Measurements from ENCODE around the gene PRR5. TPM values are rescaled to one million over a fixed set of nuclear protein-coding genes. Genes with fewer than 3 reads are reported as not detected.
A peak's percentile ranks its signal among the peaks of the same experiment; 100 is the strongest.
"Not testable (repeated sequence)": the region's sequence is repeated elsewhere in the genome, so short reads cannot be mapped to it uniquely, and the experiment has no call there.

Gene PRR5
- 6.3 and 14.0 TPM in 2 replicates for total RNA-seq

GRCh38 chr22:44701824-44702478 is at the start of gene PRR5:
PRR5 (plus strand) TSS chr22:44702204; CDS start chr22:44702475, 271 bp downstream.
- Histone ChIP-seq H3K36me3 (ENCODE audit: control insufficient read depth, insufficient read depth, low read length) (peaks cover 1% of the 10 kb centered on the region), H3K27me3 (ENCODE audit: control insufficient read depth, insufficient read depth, low read length) (peaks cover 2% of the 10 kb centered on the region), H3K4me3 (ENCODE audit: low read depth, low read length) (peak within 1 kb of the TSS; percentile 62)
- peak; percentile 25 for DNase-seq (ENCODE audit: low read depth)
- TF ChIP-seq, protein P1, sequence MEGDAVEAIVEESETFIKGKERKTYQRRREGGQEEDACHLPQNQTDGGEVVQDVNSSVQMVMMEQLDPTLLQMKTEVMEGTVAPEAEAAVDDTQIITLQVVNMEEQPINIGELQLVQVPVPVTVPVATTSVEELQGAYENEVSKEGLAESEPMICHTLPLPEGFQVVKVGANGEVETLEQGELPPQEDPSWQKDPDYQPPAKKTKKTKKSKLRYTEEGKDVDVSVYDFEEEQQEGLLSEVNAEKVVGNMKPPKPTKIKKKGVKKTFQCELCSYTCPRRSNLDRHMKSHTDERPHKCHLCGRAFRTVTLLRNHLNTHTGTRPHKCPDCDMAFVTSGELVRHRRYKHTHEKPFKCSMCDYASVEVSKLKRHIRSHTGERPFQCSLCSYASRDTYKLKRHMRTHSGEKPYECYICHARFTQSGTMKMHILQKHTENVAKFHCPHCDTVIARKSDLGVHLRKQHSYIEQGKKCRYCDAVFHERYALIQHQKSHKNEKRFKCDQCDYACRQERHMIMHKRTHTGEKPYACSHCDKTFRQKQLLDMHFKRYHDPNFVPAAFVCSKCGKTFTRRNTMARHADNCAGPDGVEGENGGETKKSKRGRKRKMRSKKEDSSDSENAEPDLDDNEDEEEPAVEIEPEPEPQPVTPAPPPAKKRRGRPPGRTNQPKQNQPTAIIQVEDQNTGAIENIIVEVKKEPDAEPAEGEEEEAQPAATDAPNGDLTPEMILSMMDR (IDR thresholded peaks at IDR 0.05; ENCODE audit: insufficient read depth, low read length, severe bottlenecking), result no peak
- no peak for FAIRE-seq

DNA sequence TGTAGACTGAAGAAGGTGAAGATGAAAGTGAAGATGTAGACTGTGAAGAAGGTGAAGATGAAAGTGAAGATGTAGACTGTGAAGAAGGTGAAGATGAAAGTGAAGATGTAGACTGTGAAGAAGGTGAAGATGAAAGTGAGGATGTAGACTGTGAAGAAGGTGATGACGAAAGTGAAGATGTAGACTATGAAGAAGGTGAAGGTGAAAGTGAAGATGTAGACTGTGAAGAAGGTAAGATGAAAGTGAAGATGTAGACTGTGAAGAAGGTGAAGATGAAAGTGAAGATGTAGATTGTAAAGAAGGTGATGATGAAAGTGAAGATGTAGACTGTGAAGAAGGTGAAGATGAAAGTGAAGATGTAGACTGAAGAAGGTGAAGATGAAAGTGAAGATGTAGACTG is 49.1 kb upstream of the PRR5 start:
- FAIRE-seq; H3K27me3 ChIP-seq (ENCODE audit: control insufficient read depth, insufficient read depth, low read length): not testable (repeated sequence)

DNA sequence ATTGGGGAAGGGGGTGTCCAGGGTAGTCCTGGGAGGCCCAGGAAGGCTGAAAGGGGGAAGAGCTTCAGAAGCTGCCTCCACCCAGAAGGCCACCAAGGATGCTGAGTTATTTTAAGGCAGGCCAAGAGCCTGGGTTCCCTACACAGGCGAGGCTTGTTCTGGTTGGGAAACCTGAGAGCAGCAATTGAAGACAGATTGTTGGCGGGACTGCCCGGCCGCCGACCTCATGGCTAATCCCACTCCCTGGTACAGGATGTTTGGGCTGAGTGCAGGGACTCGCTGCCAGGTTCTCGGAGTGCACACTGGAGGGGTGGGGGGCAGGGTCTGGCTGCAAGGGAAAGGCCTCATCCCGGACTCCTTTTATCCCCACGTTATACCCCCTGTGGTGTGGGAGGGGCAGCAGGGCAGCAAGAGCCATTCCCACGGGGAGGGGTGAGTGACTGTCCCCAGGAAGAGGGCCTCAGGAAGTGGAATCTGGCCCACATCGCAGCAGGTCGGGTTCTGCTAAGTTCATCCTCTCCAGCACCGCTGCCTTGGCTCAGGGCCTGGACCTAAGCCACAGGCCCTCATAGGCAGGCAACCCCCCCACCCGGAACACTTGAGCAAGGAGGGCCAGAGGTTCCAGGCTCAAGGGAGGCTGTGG is 43.6 kb upstream of the PRR5 start:
- DNase-seq (ENCODE audit: low read depth) (no peak), FAIRE-seq (no peak)
- Histone ChIP-seq H3K27me3 (ENCODE audit: control insufficient read depth, insufficient read depth, low read length) (no peaks in the 10 kb centered on the region), H3K36me3 (ENCODE audit: control insufficient read depth, insufficient read depth, low read length) (no peaks in the 10 kb centered on the region), H3K4me3 (ENCODE audit: low read depth, low read length) (no peak overlapping the region)
- TF ChIP-seq, protein P1 (IDR thresholded peaks at IDR 0.05; ENCODE audit: insufficient read depth, low read length, severe bottlenecking), result no peak

More for the DNA sequence above, 49.1 kb upstream of the PRR5 start:
- H3K4me3 ChIP-seq (ENCODE audit: low read depth, low read length); DNase-seq (ENCODE audit: low read depth); H3K36me3 ChIP-seq (ENCODE audit: control insufficient read depth, insufficient read depth, low read length): not testable (repeated sequence)

DNA sequence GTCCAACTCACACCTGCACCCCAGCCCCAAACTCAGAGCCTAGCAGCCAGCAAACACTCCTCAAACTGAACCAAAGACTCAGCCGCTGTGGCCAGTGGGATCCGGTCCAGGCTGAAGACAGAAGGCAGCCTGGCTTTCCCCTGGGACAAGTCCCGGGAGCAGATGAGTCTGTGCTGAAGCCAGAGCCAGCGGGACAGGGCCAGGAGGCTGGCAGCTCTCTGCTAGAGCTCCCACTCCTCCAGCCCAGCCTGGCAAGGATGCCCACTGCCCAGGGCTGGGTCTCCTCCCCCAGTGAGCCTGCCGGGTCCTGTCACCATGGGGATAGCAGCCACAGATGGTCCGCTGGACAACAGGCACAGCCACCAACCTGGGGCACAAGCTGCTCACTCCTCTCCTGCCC is 42.9 kb upstream of the PRR5 start:
- FAIRE-seq, result no peak
- H3K4me3 ChIP-seq (ENCODE audit: low read depth, low read length), result no peak overlapping the region
- TF ChIP-seq, protein P1 (IDR thresholded peaks at IDR 0.05; ENCODE audit: insufficient read depth, low read length, severe bottlenecking), result no peak
- no peaks in the 10 kb centered on the region for H3K36me3 ChIP-seq (ENCODE audit: control insufficient read depth, insufficient read depth, low read length)
- DNase-seq (ENCODE audit: low read depth), result no peak
- H3K27me3 ChIP-seq (ENCODE audit: control insufficient read depth, insufficient read depth, low read length), result no peaks in the 10 kb centered on the region

DNA sequence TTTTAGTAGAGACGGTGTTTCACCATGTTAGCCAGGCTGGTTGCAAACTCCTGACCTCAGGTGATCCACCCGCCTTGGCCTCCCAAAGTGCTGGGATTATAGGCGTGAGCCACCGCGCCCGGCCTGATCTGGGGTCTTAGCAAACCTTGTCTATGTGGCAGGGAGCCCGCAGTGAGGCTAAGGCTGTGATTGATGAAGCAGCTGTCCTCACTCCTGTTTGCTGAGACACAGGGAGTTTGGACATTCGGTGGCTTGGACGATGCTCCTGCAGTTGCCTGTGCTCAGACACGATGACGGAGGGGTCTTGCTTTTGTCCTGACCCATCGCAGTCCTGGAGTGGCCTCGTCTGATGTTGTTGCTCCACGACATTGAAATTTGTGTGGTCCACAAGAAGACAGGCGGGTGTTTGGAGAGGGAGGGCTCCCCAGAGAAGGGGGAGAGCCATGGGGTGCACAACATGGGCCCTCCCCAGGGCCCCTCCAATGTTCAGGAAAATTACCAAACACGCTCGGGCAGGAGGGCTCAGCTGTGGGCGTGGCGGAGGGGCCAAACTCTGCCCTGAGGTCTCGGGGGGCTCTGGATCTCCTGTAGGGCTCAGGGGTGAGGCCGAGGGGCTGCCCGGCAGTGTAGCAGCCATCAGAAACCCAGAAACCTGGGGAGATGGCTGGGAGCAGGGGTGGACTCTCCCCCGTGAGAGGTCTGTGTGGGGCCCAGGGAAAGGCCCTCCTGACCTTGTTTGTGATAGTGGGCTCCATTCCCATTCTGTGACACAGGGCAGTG is 41.8 kb upstream of the PRR5 start:
- no peaks in the 10 kb centered on the region for H3K27me3 ChIP-seq (ENCODE audit: control insufficient read depth, insufficient read depth, low read length)
- H3K4me3 ChIP-seq (ENCODE audit: low read depth, low read length), result no peak overlapping the region
- DNase-seq (ENCODE audit: low read depth) (no peak), FAIRE-seq (peak; percentile 18)
- TF ChIP-seq, protein P1 (IDR thresholded peaks at IDR 0.05; ENCODE audit: insufficient read depth, low read length, severe bottlenecking), result no peak
- H3K36me3 ChIP-seq (ENCODE audit: control insufficient read depth, insufficient read depth, low read length), result no peaks in the 10 kb centered on the region

DNA sequence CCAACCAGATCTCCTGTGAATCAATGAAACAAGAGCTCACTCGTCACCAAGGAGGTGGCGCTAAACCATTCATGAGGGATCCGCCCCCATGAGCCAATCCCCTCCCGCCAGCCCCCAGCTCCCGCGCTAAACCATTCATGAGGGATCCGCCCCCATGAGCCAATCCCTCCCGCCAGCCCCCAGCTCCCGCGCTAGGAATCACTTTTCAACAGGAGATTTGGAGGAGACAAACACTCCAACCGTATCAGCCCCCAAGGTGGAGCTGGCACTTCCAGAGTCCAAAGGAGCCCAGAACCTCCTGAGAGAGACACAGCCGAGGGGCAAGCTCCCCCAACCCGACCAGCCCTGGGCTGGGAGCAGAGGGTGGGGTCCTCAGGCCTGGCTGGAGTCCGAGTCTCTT is 40.9 kb upstream of the PRR5 start:
- FAIRE-seq, result no peak
- Histone ChIP-seq H3K36me3 (ENCODE audit: control insufficient read depth, insufficient read depth, low read length) (no peaks in the 10 kb centered on the region), H3K27me3 (ENCODE audit: control insufficient read depth, insufficient read depth, low read length) (no peaks in the 10 kb centered on the region), H3K4me3 (ENCODE audit: low read depth, low read length) (no peak overlapping the region)
- TF ChIP-seq, protein P1 (IDR thresholded peaks at IDR 0.05; ENCODE audit: insufficient read depth, low read length, severe bottlenecking), result no peak
- DNase-seq (ENCODE audit: low read depth), result no peak

All from bronchial epithelial cell (primary cell).